Fibroblast of lung (primary cell): ENCODE measurements around the gene BAIAP3. TPM values are rescaled to one million over a fixed set of nuclear protein-coding genes. Genes with fewer than 3 reads are reported as not detected.

ENCODE experiments used
- DNase-seq, 2 donors: peaks; one replicate each; pipeline versions ENCODE4 v3.0.0 to v3.0.0-alpha.2; 2010; ENCODE audit warnings: low read depth in 2 of 2
- H2AFZ ChIP-seq: 2 replicates; pipeline ENCODE4 v1.5.1; 2012; ENCODE audit warnings: low read length, control low read depth, inconsistent platforms
- H3K27ac ChIP-seq: 2 replicates; pipeline ENCODE4 v1.5.1; 2011; ENCODE audit warnings: low read length, control low read depth; ENCODE audit not compliant: insufficient read depth
- H3K27me3 ChIP-seq: 2 replicates; pipeline ENCODE4 v1.5.1; 2011; ENCODE audit warnings: mild to moderate bottlenecking, low read length; ENCODE audit not compliant: control insufficient read depth, insufficient read depth
- H3K36me3 ChIP-seq: 2 replicates; pipeline ENCODE4 v1.5.1; 2011; ENCODE audit warnings: low read length; ENCODE audit not compliant: control insufficient read depth, insufficient read depth
- H3K4me1 ChIP-seq: 2 replicates; pipeline ENCODE4 v1.5.1; 2011; ENCODE audit warnings: low read length; ENCODE audit not compliant: control insufficient read depth, insufficient read depth; ENCODE audit errors: extremely low read depth
- H3K4me2 ChIP-seq: 2 replicates; pipeline ENCODE4 v1.5.1; 2011; ENCODE audit warnings: low read length, control low read depth; ENCODE audit not compliant: insufficient read depth; ENCODE audit errors: extremely low read depth
- H3K4me3 ChIP-seq, 4 experiments: fragments of 200-600 bp in 1 of 4; sonication (generic) in 1 of 4; replicated peaks in 1 of 4; 2 replicates each; pipeline ENCODE4 v1.5.1; 2011 to 2016; ENCODE audit warnings: low read length in 4 of 4, low read depth in 3 of 4, mild to moderate bottlenecking in 3 of 4, control low read depth in 2 of 4, inconsistent platforms in 1 of 4, mixed read lengths in 1 of 4; ENCODE audit not compliant: insufficient read depth in 1 of 4; ENCODE audit errors: control extremely low read depth in 1 of 4
- H3K79me2 ChIP-seq: 2 replicates; pipeline ENCODE4 v1.5.1; 2012; ENCODE audit warnings: mild to moderate bottlenecking, low read length, inconsistent platforms; ENCODE audit not compliant: control insufficient read depth, insufficient read depth
- H3K9ac ChIP-seq: 2 replicates; pipeline ENCODE4 v1.5.1; 2011; ENCODE audit warnings: mild to moderate bottlenecking, low read length, control low read depth; ENCODE audit not compliant: insufficient read depth
- H3K9me3 ChIP-seq: 2 replicates; pipeline ENCODE4 v1.5.1; 2012; ENCODE audit warnings: low read depth, low read length; ENCODE audit not compliant: control insufficient read depth, insufficient read depth
- H4K20me1 ChIP-seq: 2 replicates; pipeline ENCODE4 v1.5.1; 2011; ENCODE audit warnings: low read length; ENCODE audit not compliant: control insufficient read depth, insufficient read depth; ENCODE audit errors: extremely low read depth
- EZH2 ChIP-seq: IDR thresholded peaks from 2 replicates; pipeline ENCODE4 v1.5.1; 2012; ENCODE audit warnings: low read length, control low read depth, mild to moderate bottlenecking; ENCODE audit errors: missing control alignments
- polyA plus RNA-seq, 2 donors: library from polyadenylated mRNA; depleted of rRNA in 1 of 2; stranded (reverse) in 1 of 2; unstranded in 1 of 2; fragments of >200 nt; gene quantifications; 2 replicates each; pipeline ENCODE4 v1.2.1, GENCODE V29; 2011 to 2012; ENCODE audit warnings: missing spikeins in 1 of 2
- total RNA-seq: library from RNA; depleted of rRNA; stranded (reverse); fragments of >200 nt; gene quantifications from 2 replicates; pipeline ENCODE4 v1.2.1, GENCODE V29; 2014
- TF ChIP-seq, protein P1 (sequence below), 2 donors: IDR thresholded peaks in 1 of 2; conservative IDR thresholded peaks in 1 of 2; 1 replicate in 1 of 2; 2 replicates in 1 of 2; pipeline ENCODE4 v1.5.1; 2011 to 2012; ENCODE audit warnings: low read length in 2 of 2, control low read depth in 1 of 2, inconsistent platforms in 1 of 2, low read depth in 1 of 2, mild to moderate bottlenecking in 1 of 2

Gene BAIAP3
- total and polyA plus RNA-seq, 2 donors (not counting 1 experiment from before 2014, with no cell fraction given): 0.22 to 0.83 TPM

DNA sequence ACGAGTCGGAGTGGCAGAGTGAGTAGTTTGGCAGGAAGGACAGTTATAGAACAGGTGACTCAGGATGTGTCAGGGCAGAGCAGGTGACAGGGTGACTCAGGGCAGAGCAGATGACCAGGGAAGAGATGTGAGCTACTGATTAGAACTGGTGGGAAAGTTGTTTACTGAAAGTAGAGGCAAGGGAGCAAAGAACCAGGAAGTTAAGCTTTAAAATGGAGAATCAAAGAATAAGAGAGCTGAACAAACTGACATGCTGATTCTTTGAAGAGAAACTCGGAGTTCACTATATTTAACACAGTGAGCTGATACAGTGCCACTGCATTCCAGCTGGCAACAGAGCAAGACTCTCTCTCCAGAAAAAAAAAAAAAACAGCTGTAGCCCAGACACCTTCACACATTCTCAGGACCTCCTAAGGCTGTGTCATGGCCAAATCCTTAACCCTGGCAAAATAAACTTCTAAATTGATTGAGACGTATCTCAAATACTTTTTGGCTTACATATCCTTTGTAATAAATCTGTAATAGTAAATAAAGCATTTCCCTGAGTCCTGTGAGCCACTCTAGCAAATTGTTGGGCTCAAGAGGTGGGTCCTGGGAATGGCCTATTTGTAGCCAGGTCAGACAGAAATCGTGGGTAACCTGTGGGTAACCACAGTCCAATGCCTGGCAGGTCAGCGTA, 36.3 kb upstream of the BAIAP3 start:
- H3K36me3 ChIP-seq: no peaks in the 10 kb centered on the region
- TF ChIP-seq, protein P1, sequence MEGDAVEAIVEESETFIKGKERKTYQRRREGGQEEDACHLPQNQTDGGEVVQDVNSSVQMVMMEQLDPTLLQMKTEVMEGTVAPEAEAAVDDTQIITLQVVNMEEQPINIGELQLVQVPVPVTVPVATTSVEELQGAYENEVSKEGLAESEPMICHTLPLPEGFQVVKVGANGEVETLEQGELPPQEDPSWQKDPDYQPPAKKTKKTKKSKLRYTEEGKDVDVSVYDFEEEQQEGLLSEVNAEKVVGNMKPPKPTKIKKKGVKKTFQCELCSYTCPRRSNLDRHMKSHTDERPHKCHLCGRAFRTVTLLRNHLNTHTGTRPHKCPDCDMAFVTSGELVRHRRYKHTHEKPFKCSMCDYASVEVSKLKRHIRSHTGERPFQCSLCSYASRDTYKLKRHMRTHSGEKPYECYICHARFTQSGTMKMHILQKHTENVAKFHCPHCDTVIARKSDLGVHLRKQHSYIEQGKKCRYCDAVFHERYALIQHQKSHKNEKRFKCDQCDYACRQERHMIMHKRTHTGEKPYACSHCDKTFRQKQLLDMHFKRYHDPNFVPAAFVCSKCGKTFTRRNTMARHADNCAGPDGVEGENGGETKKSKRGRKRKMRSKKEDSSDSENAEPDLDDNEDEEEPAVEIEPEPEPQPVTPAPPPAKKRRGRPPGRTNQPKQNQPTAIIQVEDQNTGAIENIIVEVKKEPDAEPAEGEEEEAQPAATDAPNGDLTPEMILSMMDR (conservative IDR thresholded peaks at IDR 0.05 in 1 of 2, IDR thresholded peaks at IDR 0.05 in 1 of 2; ENCODE audit: low read depth in 1 of 2, low read length in 2 of 2): no peak
- no peak for TF ChIP-seq EZH2
- no peaks in the 10 kb centered on the region for H3K79me2 ChIP-seq
- H3K9me3 ChIP-seq: no peaks in the 10 kb centered on the region
- H3K9ac ChIP-seq: peak overlapping the region; percentile 16
- H3K4me2 ChIP-seq: no peak overlapping the region
- H4K20me1 ChIP-seq: no peaks in the 10 kb centered on the region
- peak in 1 of 2 donors; percentile 65 for DNase-seq
- H3K4me3 ChIP-seq: no peak overlapping the region
- H3K4me1 ChIP-seq: peaks cover 5% of the 10 kb centered on the region
- H3K27ac ChIP-seq: peak overlapping the region; percentile 16
- no peaks in the 10 kb centered on the region for H3K27me3 ChIP-seq
- H2AFZ ChIP-seq: no peak overlapping the region

DNA sequence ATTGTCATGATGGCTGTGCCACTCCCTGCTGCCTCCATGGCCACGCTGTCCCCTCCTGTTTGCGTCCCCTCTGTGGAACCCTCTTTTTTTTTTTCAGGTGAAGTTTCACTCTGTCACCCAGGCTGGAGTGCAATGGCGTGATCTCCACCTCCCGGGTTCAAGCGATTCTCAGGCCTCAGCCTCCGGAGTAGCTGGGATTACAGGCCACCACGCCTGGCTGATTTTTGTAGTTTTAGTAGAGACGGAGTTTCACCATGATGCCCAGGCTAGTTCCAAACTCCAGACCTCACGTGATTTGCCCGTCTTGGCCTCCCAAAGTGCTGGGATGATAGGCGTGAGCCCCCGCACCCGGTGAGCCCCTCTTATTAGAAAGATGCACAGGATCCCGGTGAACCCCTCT, 35.0 kb upstream of the BAIAP3 start:
- Histone ChIP-seq H3K27ac (no peak overlapping the region), H3K9ac (no peak overlapping the region), H3K79me2 (no peaks in the 10 kb centered on the region), H3K4me2 (no peak overlapping the region), H2AFZ (no peak overlapping the region), H3K4me3 (no peak overlapping the region), H3K4me1 (peaks cover 5% of the 10 kb centered on the region), H4K20me1 (no peaks in the 10 kb centered on the region), H3K36me3 (no peaks in the 10 kb centered on the region), H3K27me3 (no peaks in the 10 kb centered on the region), H3K9me3 (no peaks in the 10 kb centered on the region)
- no peak for DNase-seq
- no peak for TF ChIP-seq EZH2
- TF ChIP-seq, protein P1 (conservative IDR thresholded peaks at IDR 0.05 in 1 of 2, IDR thresholded peaks at IDR 0.05 in 1 of 2; ENCODE audit: low read depth in 1 of 2, low read length in 2 of 2): no peak

DNA sequence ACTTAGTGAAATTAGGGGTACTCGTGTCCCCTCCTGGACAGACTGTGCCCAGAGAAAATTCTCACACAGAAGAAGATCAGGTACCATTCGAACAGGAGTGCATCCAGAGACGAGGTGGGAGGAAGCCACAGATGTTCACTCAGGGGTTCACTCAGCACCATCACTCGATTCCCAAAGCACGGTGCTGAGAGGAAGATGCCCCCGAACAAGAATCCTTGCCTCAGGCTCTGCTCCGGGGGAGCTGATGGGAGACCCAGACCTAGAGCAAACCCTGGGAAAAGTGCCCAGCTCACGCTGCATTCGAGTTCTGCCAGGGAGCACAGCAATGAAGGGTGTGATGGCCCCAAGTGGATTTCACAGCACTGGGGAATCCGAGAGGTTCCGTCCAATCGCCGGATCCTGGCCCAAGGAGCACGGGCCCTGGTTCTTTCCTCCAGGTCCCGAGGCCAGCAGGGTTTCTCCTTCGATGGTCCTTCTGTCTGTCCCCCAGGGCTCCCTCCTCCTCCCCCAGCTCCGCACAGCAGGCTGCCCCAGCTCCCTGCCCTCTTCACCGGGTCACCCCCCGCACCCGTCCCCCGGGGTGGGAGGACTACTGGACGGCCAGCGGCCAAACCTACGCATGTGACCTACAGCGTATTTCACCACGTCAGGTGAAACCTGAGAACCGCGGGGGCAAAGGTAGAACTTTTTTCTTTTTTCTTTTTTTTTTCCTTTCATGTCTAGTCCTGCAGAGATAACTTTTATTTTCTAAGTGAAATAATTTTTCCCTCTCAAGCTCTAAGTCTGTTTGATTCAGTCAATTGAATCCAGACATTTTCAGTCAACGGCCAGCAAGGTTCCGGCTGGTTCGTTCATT, 34.2 kb upstream of the BAIAP3 start:
- no peak overlapping the region for H3K9ac ChIP-seq
- H3K4me2 ChIP-seq: no peak overlapping the region
- H3K36me3 ChIP-seq: no peaks in the 10 kb centered on the region
- H3K4me1 ChIP-seq: peaks cover 5% of the 10 kb centered on the region
- no peaks in the 10 kb centered on the region for H4K20me1 ChIP-seq
- no peak overlapping the region for H3K4me3 ChIP-seq
- no peaks in the 10 kb centered on the region for H3K9me3 ChIP-seq
- H2AFZ ChIP-seq: no peak overlapping the region
- TF ChIP-seq, protein P1 (conservative IDR thresholded peaks at IDR 0.05 in 1 of 2, IDR thresholded peaks at IDR 0.05 in 1 of 2; ENCODE audit: low read depth in 1 of 2, low read length in 2 of 2): no peak
- no peak for TF ChIP-seq EZH2
- H3K79me2 ChIP-seq: no peaks in the 10 kb centered on the region
- no peak overlapping the region for H3K27ac ChIP-seq
- no peak for DNase-seq
- H3K27me3 ChIP-seq: no peaks in the 10 kb centered on the region
